GM12878 (cell line): ENCODE data around the gene CAPN3. TPM values are rescaled to one million over a fixed set of nuclear protein-coding genes. Genes with fewer than 3 reads are reported as not detected.
A peak's percentile ranks its signal among the peaks of the same experiment; 100 is the strongest.

Source experiments
- ATAC-seq: fragments of 200-7000 bp; cut with Tn5 transposase; 3 replicates; pipeline ENCODE4 v1.9.1; 2020; ENCODE audit warnings: mild to moderate bottlenecking, moderate library complexity
- BruUV-seq: library from RNA; stranded (reverse); fragments of 400-500 nt; replicated peaks from 2 replicates; lab custom pipeline; 2021; lab: Mats Ljungman, UMichigan
- CTCF ChIA-PET: fragments of 300-600 bp; sonication (Branson Sonifier 250); formaldehyde crosslinking; extraction: SDS; loops from one replicate; lab custom pipeline; 2021; ENCODE audit warnings: inconsistent platforms; lab: Yijun Ruan, JAX
- POLR2A ChIA-PET: fragments of 350-600 bp; formaldehyde crosslinking; extraction: SDS; loops from one replicate; lab custom pipeline; 2021; ENCODE audit warnings: inconsistent platforms; lab: Charles Lee
- RAD21 ChIA-PET: fragments of 300-600 bp; sonication (Branson Sonifier 250); formaldehyde crosslinking; loops from one replicate; lab custom pipeline; 2023; ENCODE audit warnings: antibody characterized with exemption; ENCODE audit not compliant: unreplicated experiment; lab: Charles Lee
- SMC1A ChIA-PET: fragments of 300-600 bp; sonication (Branson Sonifier 250); formaldehyde crosslinking; loops from one replicate; lab custom pipeline; 2023; ENCODE audit not compliant: unreplicated experiment, uncharacterized antibody; lab: Charles Lee
- DNase-seq: peaks from one replicate; pipeline ENCODE4 v3.0.0-alpha.2; 2011; ENCODE audit warnings: low read depth, low spot score
- FAIRE-seq: peaks from 3 replicates; lab custom pipeline; 2011; peaks lifted over from hg19 to GRCh38; lab: Jason Lieb, UNC
- H2AFZ ChIP-seq: 2 replicates; pipeline ENCODE4 v1.6.0; 2011; ENCODE audit warnings: low read depth, low read length, control low read depth; ENCODE audit not compliant: control insufficient read depth
- H3K27ac ChIP-seq: 2 replicates; pipeline ENCODE4 v1.5.1; 2011; ENCODE audit warnings: control low read depth; ENCODE audit not compliant: control insufficient read depth, insufficient read depth
- H3K27me3 ChIP-seq, 2 experiments: replicated peaks in 1 of 2; 2 replicates each; pipeline versions ENCODE4 v1.6.0 to v1.6.1; 2011; ENCODE audit warnings: low read length in 1 of 2; ENCODE audit not compliant: control insufficient read depth in 2 of 2, insufficient read depth in 2 of 2
- H3K36me3 ChIP-seq, 2 experiments: 2 replicates each; pipeline ENCODE4 v1.5.1; 2011; ENCODE audit warnings: low read length in 1 of 2; ENCODE audit not compliant: control insufficient read depth in 2 of 2, insufficient read depth in 2 of 2
- H3K4me1 ChIP-seq: 2 replicates; pipeline ENCODE4 v1.6.1; 2011; ENCODE audit warnings: mild to moderate bottlenecking, low read length, moderate library complexity, mixed read lengths; ENCODE audit not compliant: control insufficient read depth, insufficient read depth
- H3K4me2 ChIP-seq: 2 replicates; pipeline ENCODE4 v1.6.0; 2011; ENCODE audit warnings: control low read depth; ENCODE audit not compliant: control insufficient read depth, insufficient read depth
- H3K4me3 ChIP-seq: fragments of 200-600 bp; sonication (generic); 2 replicates; pipeline ENCODE4 v1.5.1; 2016
- H3K79me2 ChIP-seq: 2 replicates; pipeline ENCODE4 v1.6.0; 2011; ENCODE audit warnings: low read length; ENCODE audit not compliant: control insufficient read depth, insufficient read depth
- H3K9ac ChIP-seq: 2 replicates; pipeline ENCODE4 v1.8.0; 2011; ENCODE audit warnings: low read length, control low read depth, mixed read lengths; ENCODE audit not compliant: control insufficient read depth, insufficient read depth
- H3K9me3 ChIP-seq: replicated peaks from 3 replicates; pipeline ENCODE4 v1.5.1; 2011; ENCODE audit warnings: mild to moderate bottlenecking, low read length; ENCODE audit not compliant: control insufficient read depth, insufficient read depth
- H4K20me1 ChIP-seq: 2 replicates; pipeline ENCODE4 v1.6.0; 2011; ENCODE audit not compliant: control insufficient read depth, insufficient read depth
- MXI1 ChIP-seq: fragments of 150-350 bp; IDR thresholded peaks from 2 replicates; pipeline ENCODE4 v1.6.1; 2011; ENCODE audit warnings: low read depth, mild to moderate bottlenecking, inconsistent platforms, low read length, improper control_type of control experiment
- RAD51 ChIP-seq: fragments of 450-650 bp; IDR thresholded peaks from 2 replicates; pipeline ENCODE4 v1.6.1; 2016; ENCODE audit warnings: moderate library complexity, mild to moderate bottlenecking, inconsistent platforms
- STAT3 ChIP-seq: IDR thresholded peaks from 2 replicates; pipeline ENCODE4 v1.6.1; 2011; ENCODE audit warnings: low read depth, low read length, improper control_type of control experiment
- USF1 ChIP-seq: IDR thresholded peaks from 2 replicates; pipeline ENCODE4 v1.6.1; 2011; ENCODE audit warnings: borderline replicate concordance, low read depth, mild to moderate bottlenecking, moderate library complexity, mixed read lengths, low read length; ENCODE audit not compliant: insufficient read depth; ENCODE audit errors: extremely low read length
- ZNF217 ChIP-seq: fragments of 450-650 bp; IDR thresholded peaks from 2 replicates; pipeline ENCODE4 v1.6.1; 2017; ENCODE audit warnings: antibody characterized with exemption, mild to moderate bottlenecking
- WGBS: methylation state at CpG from one replicate; pipeline ENCODE4 v1.1.6; 2016; ENCODE audit warnings: low lambda C conversion rate; ENCODE audit not compliant: insufficient replicate concordance, insufficient coverage; ENCODE audit errors: missing lambda C conversion rate; 5-methylcytosine and 5-hydroxymethylcytosine counted together
- in situ Hi-C: fragments of 300-500 bp; cut with MboI; formaldehyde crosslinking; loops from 9 replicates; pipeline ENCODE4 v1.14.3; 2018; ENCODE audit warnings: mixed read lengths
- intact Hi-C: fragments of 100-400 bp; cut with micrococcal nuclease; formaldehyde crosslinking; loops from one replicate; pipeline ENCODE4 v1.14.2; 2022; ENCODE audit not compliant: unreplicated experiment
- polyA plus RNA-seq, 11 experiments: library from polyadenylated mRNA; depleted of rRNA in 4 of 11; unstranded in 6 of 11; stranded (reverse) in 5 of 11; fragments of >200 nt; fragmentation: Nextera tagmentation in 4 of 11; fragmentation: Illumina TruSeq in 1 of 11; extraction: Ambion mirVana in 4 of 11; extraction: Trizol in 1 of 11; gene quantifications; 1 replicate in 1 of 11; 2 replicates in 10 of 11; pipeline versions ENCODE4 v1.2.1 to v1.2.3, GENCODE V29; 2011 to 2016; ENCODE audit warnings: inconsistent platforms in 2 of 11, missing spikeins in 2 of 11, low read depth in 1 of 11
- total RNA-seq, 4 experiments: library from RNA; depleted of rRNA in 3 of 4; stranded (reverse); fragments of >200 nt in 3 of 4; fragmentation: Illumina TruSeq in 1 of 4; extraction: Trizol in 1 of 4; gene quantifications; 2 replicates each; pipeline versions ENCODE4 v1.2.1 to v1.2.3, GENCODE V29; 2013 to 2021

CAPN3 gene
- total and polyA plus RNA-seq, 10 of the 15 experiments (the other 5 are each of a cell fraction or from before 2014, with no cell fraction given) = 1.1 to 3.8 (median 2.4) TPM

- in situ Hi-C loops = no loop called here
- peak; percentile 78 for FAIRE-seq
Observed at GRCh38 chr15:42457445-42458442, 98.4 kb downstream of the CAPN3 start.

More at GRCh38 chr15:42457445-42458442, 98.4 kb downstream of the CAPN3 start:
- Histone ChIP-seq H4K20me1 (no peaks in the 10 kb centered on the region), H3K36me3 (no peaks in the 10 kb centered on the region), H3K4me2 (peak overlapping the region; percentile 21; the same call in 1 of the 2 replicates), H2AFZ (peak overlapping the region; percentile 29; the same call in 1 of the 2 replicates), H3K9me3 (no peaks in the 10 kb centered on the region), H3K27ac (peak overlapping the region; percentile 30), H3K9ac (no peak overlapping the region), H3K4me1 (peaks cover 8% of the 10 kb centered on the region), H3K4me3 (no peak overlapping the region), H3K27me3 (no peaks in the 10 kb centered on the region), H3K79me2 (no peaks in the 10 kb centered on the region; the same call in 1 of the 2 replicates)
- WGBS = 38% methylated on average over 8 of the region's 8 CpGs
- DNase-seq (peak; percentile 45), ATAC-seq (peak; percentile 96)
- CTCF ChIA-PET = interaction anchor here (1.1 to 1.5 kb wide), 2 partner anchors 14 to 200 kb away, joined by 4 to 5 read pairs; no protein-coding TSS in a partner anchor
- SMC1A ChIA-PET = interaction anchor here (0.7 to 0.8 kb wide), 3 partner anchors 12 to 192 kb away, joined by 3 to 4 read pairs (median 4); no protein-coding TSS in a partner anchor
- POLR2A ChIA-PET = no interaction called here
- BruUV-seq = no TSS peak
- 0 out of 2 replicates have a peak, but pooled peaks have one; percentile 18 for TF ChIP-seq MXI1
- TF ChIP-seq STAT3 = peak; percentile 35; the same call in 1 of the 2 replicates
- TF ChIP-seq USF1 = peak; percentile 48
- TF ChIP-seq RAD51 = peak; percentile 77
- no peak for TF ChIP-seq ZNF217
- intact Hi-C loops = no loop called here
- RAD21 ChIA-PET = no interaction called here
